Keratinocyte (primary cell): ENCODE results near the gene SOD1. TPM values are rescaled to one million over a fixed set of nuclear protein-coding genes. Genes with fewer than 3 reads are reported as not detected.

Source experiments
- DNase-seq: peaks from one replicate; pipeline ENCODE4 v3.0.0-alpha.2; 2011; ENCODE audit warnings: low read depth, missing footprints, low spot score
- FAIRE-seq: peaks from 2 replicates; lab custom pipeline; 2011; peaks lifted over from hg19 to GRCh38; lab: Jason Lieb, UNC
- H2AFZ ChIP-seq: 2 replicates; pipeline ENCODE4 v1.6.0; 2012; ENCODE audit warnings: low read length, control low read depth, inconsistent platforms; ENCODE audit not compliant: control insufficient read depth
- H3K27ac ChIP-seq: 2 replicates; pipeline ENCODE4 v1.5.1; 2011; ENCODE audit warnings: low read length; ENCODE audit not compliant: control insufficient read depth, insufficient read depth
- H3K27me3 ChIP-seq: 3 replicates; pipeline ENCODE4 v1.6.0; 2011; ENCODE audit warnings: low read length; ENCODE audit not compliant: control insufficient read depth, insufficient read depth; ENCODE audit errors: extremely low read depth
- H3K36me3 ChIP-seq, 2 experiments: 2 replicates in 1 of 2; 3 replicates in 1 of 2; pipeline ENCODE4 v1.5.1; 2011; ENCODE audit warnings: low read length in 2 of 2, mild to moderate bottlenecking in 1 of 2; ENCODE audit not compliant: control insufficient read depth in 2 of 2, insufficient read depth in 2 of 2; ENCODE audit errors: extremely low read depth in 1 of 2
- H3K4me1 ChIP-seq: 3 replicates; pipeline ENCODE4 v1.5.1; 2011; ENCODE audit warnings: low read length; ENCODE audit not compliant: control insufficient read depth, insufficient read depth; ENCODE audit errors: extremely low read depth
- H3K4me2 ChIP-seq: 3 replicates; pipeline ENCODE4 v1.6.0; 2011; ENCODE audit warnings: low read depth, low read length; ENCODE audit not compliant: control insufficient read depth, insufficient read depth; ENCODE audit errors: extremely low read depth
- H3K4me3 ChIP-seq, 3 experiments: fragments of 200-600 bp in 1 of 3; sonication (generic) in 1 of 3; 2 replicates in 2 of 3; 3 replicates in 1 of 3; pipeline ENCODE4 v1.5.1; 2011 to 2016; ENCODE audit warnings: low read length in 3 of 3, mild to moderate bottlenecking in 3 of 3, control low read depth in 2 of 3, inconsistent platforms in 1 of 3, low read depth in 1 of 3, mixed read lengths in 1 of 3, mixed run types in 1 of 3, moderate library complexity in 1 of 3; ENCODE audit not compliant: control insufficient read depth in 2 of 3, insufficient read depth in 2 of 3; ENCODE audit errors: extremely low read depth in 1 of 3
- H3K79me2 ChIP-seq: 2 replicates; pipeline ENCODE4 v1.6.0; 2012; ENCODE audit warnings: low read length; ENCODE audit not compliant: control insufficient read depth, insufficient read depth
- H3K9ac ChIP-seq: 3 replicates; pipeline ENCODE4 v1.6.0; 2011; ENCODE audit warnings: low read length; ENCODE audit not compliant: control insufficient read depth, insufficient read depth; ENCODE audit errors: extremely low read depth
- H3K9me1 ChIP-seq: 3 replicates; pipeline ENCODE4 v1.6.0; 2011; ENCODE audit warnings: low read length; ENCODE audit not compliant: control insufficient read depth, insufficient read depth; ENCODE audit errors: extremely low read depth
- H3K9me3 ChIP-seq: 2 replicates; pipeline ENCODE4 v1.5.1; 2012; ENCODE audit warnings: low read depth, low read length; ENCODE audit not compliant: control insufficient read depth
- H4K20me1 ChIP-seq: 3 replicates; pipeline ENCODE4 v1.6.0; 2011; ENCODE audit warnings: low read length; ENCODE audit not compliant: control insufficient read depth, insufficient read depth; ENCODE audit errors: extremely low read depth
- CTCF ChIP-seq, 3 experiments: IDR thresholded peaks in 1 of 3; conservative IDR thresholded peaks in 1 of 3; optimal IDR thresholded peaks in 1 of 3; 2 replicates in 2 of 3; 3 replicates in 1 of 3; pipeline versions ENCODE3 to v1.5.1; 2011; ENCODE audit warnings: low read length in 3 of 3, mild to moderate bottlenecking in 3 of 3, moderate library complexity in 2 of 3, control low read depth in 1 of 3, inconsistent platforms in 1 of 3; ENCODE audit not compliant: insufficient read depth in 2 of 3; ENCODE audit errors: extremely low read depth in 1 of 3
- EZH2 ChIP-seq: IDR thresholded peaks from one replicate; pipeline ENCODE4 v1.6.1; 2012; ENCODE audit warnings: inconsistent platforms, mild to moderate bottlenecking, low read length, moderate library complexity
- dilution Hi-C: fragments of 300-500 bp; cut with MboI; formaldehyde crosslinking; loops from one replicate; pipeline ENCODE4 v1.7.0; 2020; ENCODE audit warnings: low sequenced_read_pairs; ENCODE audit not compliant: extremely low pct_ligation_motif_present
- polyA plus RNA-seq, 5 experiments: library from polyadenylated mRNA; depleted of rRNA in 3 of 5; stranded (reverse) in 3 of 5; stranded (forward) in 1 of 5; unstranded in 1 of 5; fragments of >200 nt; gene quantifications; 1 replicate in 1 of 5; 2 replicates in 3 of 5; 3 replicates in 1 of 5; pipeline versions ENCODE4 v1.2.1 to v1.2.3, GENCODE V29; 2011 to 2012; ENCODE audit warnings: missing spikeins in 2 of 5, low read depth in 1 of 5, low replicate concordance in 1 of 5

SOD1 gene
- polyA plus RNA-seq, 1 donor (not counting 4 experiments of a cell fraction or from before 2014, with no cell fraction given): 426 TPM

GRCh38 chr21:31713115-31713514, 53.6 kb downstream of the SOD1 start:
- Histone ChIP-seq H3K27ac (no peak overlapping the region), H3K27me3 (no peaks in the 10 kb centered on the region), H3K9me1 (no peaks in the 10 kb centered on the region), H3K79me2 (peaks cover 95% of the 10 kb centered on the region), H3K9ac (no peak overlapping the region), H3K36me3 (no peaks in the 10 kb centered on the region), H4K20me1 (peaks cover 21% of the 10 kb centered on the region), H3K4me2 (no peak overlapping the region), H3K9me3 (no peaks in the 10 kb centered on the region), H2AFZ (no peak overlapping the region), H3K4me1 (peaks cover 13% of the 10 kb centered on the region), H3K4me3 (no peak overlapping the region)
- DNase-seq (no peak), FAIRE-seq (no peak)
- dilution Hi-C loops: no loop called here
- TF ChIP-seq EZH2 (no peak), CTCF (optimal IDR thresholded peaks at IDR 0.05 in 1 of 3, IDR thresholded peaks at IDR 0.05 in 1 of 3, conservative IDR thresholded peaks at IDR 0.05 in 1 of 3; ENCODE audit: extremely low read depth in 1 of 3, insufficient read depth in 2 of 3, low read length in 3 of 3) (no peak)

- no peak overlapping the region for H2AFZ ChIP-seq
- H3K27me3 ChIP-seq: no peaks in the 10 kb centered on the region
- dilution Hi-C loops: no loop called here
- no peak for FAIRE-seq
- H3K36me3 ChIP-seq: no peaks in the 10 kb centered on the region
- no peaks in the 10 kb centered on the region for H3K9me1 ChIP-seq
- H3K79me2 ChIP-seq: peaks cover 95% of the 10 kb centered on the region
- peaks cover 21% of the 10 kb centered on the region for H4K20me1 ChIP-seq
- H3K4me2 ChIP-seq: no peak overlapping the region
- TF ChIP-seq CTCF (optimal IDR thresholded peaks at IDR 0.05 in 1 of 3, IDR thresholded peaks at IDR 0.05 in 1 of 3, conservative IDR thresholded peaks at IDR 0.05 in 1 of 3; ENCODE audit: extremely low read depth in 1 of 3, insufficient read depth in 2 of 3, low read length in 3 of 3) (no peak), EZH2 (no peak)
- DNase-seq: no peak
- H3K27ac ChIP-seq: no peak overlapping the region
- no peaks in the 10 kb centered on the region for H3K9me3 ChIP-seq
- peaks cover 13% of the 10 kb centered on the region for H3K4me1 ChIP-seq
- no peak overlapping the region for H3K9ac ChIP-seq
- H3K4me3 ChIP-seq: no peak overlapping the region
Observed at GRCh38 chr21:31713973-31714740, 54.7 kb downstream of the SOD1 start.
